ENCODE measurements around the gene ANKRD35.

The ANKRD35 gene

GRCh38 chr1:145892486-145893087, 6.9 kb upstream of the ANKRD35 start:
- peak; percentile 67 for DNase-seq (ENCODE audit: low read depth)
- no peak for TF ChIP-seq CTCF (conservative IDR thresholded peaks at IDR 0.05; ENCODE audit: control insufficient read depth, insufficient read depth, low read depth, low read length)
- no peak overlapping the region for H3K4me3 ChIP-seq (ENCODE audit: control insufficient read depth, low read depth, low read length)

- DNase-seq (ENCODE audit: low read depth): peak; percentile 100
- TF ChIP-seq CTCF (conservative IDR thresholded peaks at IDR 0.05; ENCODE audit: control insufficient read depth, insufficient read depth, low read depth, low read length): peak; percentile 91
- no peak overlapping the region for H3K4me3 ChIP-seq (ENCODE audit: control insufficient read depth, low read depth, low read length)
Observed at GRCh38 chr1:145891587-145892485, 6.2 kb upstream of the ANKRD35 start.

DNA sequence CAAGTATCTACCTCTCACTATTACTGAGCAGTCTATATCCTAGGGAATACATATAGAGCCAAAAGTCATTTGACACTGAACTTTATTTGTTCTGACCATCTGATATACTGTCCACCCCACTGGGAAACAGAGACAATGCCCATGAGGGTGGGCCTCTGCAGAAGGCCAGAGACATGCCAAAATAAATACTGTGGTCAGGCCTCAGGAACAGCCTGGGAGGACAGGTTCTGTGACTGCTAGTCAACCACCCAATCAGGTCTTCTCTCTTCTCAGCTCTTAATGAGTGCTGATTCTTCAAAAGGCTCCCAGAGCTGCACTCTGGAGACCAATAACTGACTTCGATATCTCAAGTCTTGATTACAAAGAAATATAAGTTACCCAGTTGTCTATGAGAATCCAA, 5.5 kb upstream of the ANKRD35 start:
- peak; percentile 76 for DNase-seq (ENCODE audit: low read depth)
- TF ChIP-seq CTCF (conservative IDR thresholded peaks at IDR 0.05; ENCODE audit: control insufficient read depth, insufficient read depth, low read depth, low read length): no peak
- no peak overlapping the region for H3K4me3 ChIP-seq (ENCODE audit: control insufficient read depth, low read depth, low read length)

- DNase-seq (ENCODE audit: low read depth): no peak
- no peak overlapping the region for H3K4me3 ChIP-seq (ENCODE audit: control insufficient read depth, low read depth, low read length)
- no peak for TF ChIP-seq CTCF (conservative IDR thresholded peaks at IDR 0.05; ENCODE audit: control insufficient read depth, insufficient read depth, low read depth, low read length)
Observed at GRCh38 chr1:145889722-145890121, 4.1 kb upstream of the ANKRD35 start.

GRCh38 chr1:145887631-145888030, 2.0 kb upstream of the ANKRD35 start:
- TF ChIP-seq CTCF (conservative IDR thresholded peaks at IDR 0.05; ENCODE audit: control insufficient read depth, insufficient read depth, low read depth, low read length): no peak
- DNase-seq (ENCODE audit: low read depth): no peak
- H3K4me3 ChIP-seq (ENCODE audit: control insufficient read depth, low read depth, low read length): no peak overlapping the region

DNA sequence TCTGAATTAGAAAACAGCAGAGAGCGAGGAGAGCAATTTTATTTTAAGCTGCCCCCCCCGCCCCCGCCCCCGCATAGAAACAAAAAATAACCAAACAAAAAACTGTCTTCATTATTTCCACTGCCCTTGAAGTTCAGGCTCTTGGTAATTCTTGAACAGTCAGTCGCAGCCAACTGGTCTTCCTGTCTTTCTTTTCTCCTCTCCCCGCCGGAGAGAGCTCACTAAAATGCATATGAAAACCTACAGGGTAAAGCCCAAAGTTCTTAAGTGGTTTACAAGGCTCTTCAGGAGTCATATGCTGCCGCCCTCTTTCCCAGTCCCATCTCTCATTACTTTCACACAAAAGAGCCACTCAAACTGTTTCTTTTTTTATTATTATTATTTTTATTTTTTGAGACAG, 1.1 kb upstream of the ANKRD35 start:
- no peak overlapping the region for H3K4me3 ChIP-seq (ENCODE audit: control insufficient read depth, low read depth, low read length)
- no peak for DNase-seq (ENCODE audit: low read depth)
- no peak for TF ChIP-seq CTCF (conservative IDR thresholded peaks at IDR 0.05; ENCODE audit: control insufficient read depth, insufficient read depth, low read depth, low read length)

Measured in fibroblast of mammary gland (primary cell).